Kidney epithelial cell (primary cell): ENCODE results near the gene TNFSF12. TPM values are rescaled to one million over a fixed set of nuclear protein-coding genes. Genes with fewer than 3 reads are reported as not detected.

Experiments used
- DNase-seq: peaks from one replicate; pipeline ENCODE4 v3.0.0-alpha.2; 2010; ENCODE audit warnings: low read depth
- H3K27me3 ChIP-seq: 2 replicates; pipeline ENCODE4 v1.6.0; 2011; ENCODE audit warnings: low read length; ENCODE audit not compliant: control insufficient read depth, insufficient read depth
- H3K36me3 ChIP-seq: 2 replicates; pipeline ENCODE4 v1.5.1; 2011; ENCODE audit warnings: low read length; ENCODE audit not compliant: control insufficient read depth, insufficient read depth
- H3K4me3 ChIP-seq: 2 replicates; pipeline ENCODE4 v1.5.1; 2011; ENCODE audit warnings: low read depth, mild to moderate bottlenecking, control low read depth, low read length
- total RNA-seq: library from RNA; depleted of rRNA; stranded (reverse); fragments of >200 nt; gene quantifications from 2 replicates; pipeline ENCODE4 v1.2.3, GENCODE V29; 2015
- TF ChIP-seq, protein P1 (sequence below): IDR thresholded peaks from 2 replicates; pipeline ENCODE4 v1.5.1; 2011; ENCODE audit warnings: mild to moderate bottlenecking, moderate library complexity, low read length, control low read depth, inconsistent platforms; ENCODE audit not compliant: insufficient read depth, poor library complexity, severe bottlenecking

Gene TNFSF12, protein sequence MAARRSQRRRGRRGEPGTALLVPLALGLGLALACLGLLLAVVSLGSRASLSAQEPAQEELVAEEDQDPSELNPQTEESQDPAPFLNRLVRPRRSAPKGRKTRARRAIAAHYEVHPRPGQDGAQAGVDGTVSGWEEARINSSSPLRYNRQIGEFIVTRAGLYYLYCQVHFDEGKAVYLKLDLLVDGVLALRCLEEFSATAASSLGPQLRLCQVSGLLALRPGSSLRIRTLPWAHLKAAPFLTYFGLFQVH
- 9.0 and 9.4 TPM in 2 replicates for total RNA-seq

DNA sequence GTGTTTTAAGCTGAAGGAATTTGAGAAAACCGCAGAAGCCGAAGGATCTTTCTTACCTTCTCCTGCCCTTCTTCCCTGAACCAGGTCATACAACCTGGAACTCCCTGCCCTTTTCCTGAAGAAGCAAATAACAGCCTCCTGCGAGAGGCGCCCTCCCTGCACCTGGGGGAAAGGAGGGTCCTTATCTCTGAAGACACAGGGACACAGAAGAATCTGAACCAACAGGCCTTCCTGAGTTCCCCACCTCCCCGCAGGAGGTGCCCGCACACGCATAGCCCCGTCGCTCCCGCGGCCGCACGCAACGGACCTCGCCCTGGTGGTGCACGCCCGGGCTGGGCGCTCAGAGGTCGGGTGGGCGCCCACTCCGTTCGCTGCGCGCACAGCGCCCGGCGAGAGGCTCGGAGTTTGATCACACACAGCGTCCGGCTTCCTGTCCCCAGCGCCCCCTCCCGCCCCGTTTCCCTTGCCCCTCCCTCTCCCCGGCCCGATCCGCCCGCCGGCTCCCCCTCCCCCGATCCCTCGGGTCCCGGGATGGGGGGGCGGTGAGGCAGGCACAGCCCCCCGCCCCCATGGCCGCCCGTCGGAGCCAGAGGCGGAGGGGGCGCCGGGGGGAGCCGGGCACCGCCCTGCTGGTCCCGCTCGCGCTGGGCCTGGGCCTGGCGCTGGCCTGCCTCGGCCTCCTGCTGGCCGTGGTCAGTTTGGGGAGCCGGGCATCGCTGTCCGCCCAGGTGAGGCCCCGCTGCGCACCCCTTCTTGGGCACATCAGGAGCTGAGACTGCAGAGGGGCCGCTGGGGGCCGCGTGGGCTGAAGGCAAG lies at the start of gene TNFSF12:
Gene TNFSF12, plus strand, starts transcription at position 474 of the 816 bp plus-strand sequence. Its CDS starts 96 bp downstream, at position 570.
- H3K36me3 ChIP-seq: no peaks in the 10 kb centered on the region
- H3K27me3 ChIP-seq: no peaks in the 10 kb centered on the region
- TF ChIP-seq, protein P1, sequence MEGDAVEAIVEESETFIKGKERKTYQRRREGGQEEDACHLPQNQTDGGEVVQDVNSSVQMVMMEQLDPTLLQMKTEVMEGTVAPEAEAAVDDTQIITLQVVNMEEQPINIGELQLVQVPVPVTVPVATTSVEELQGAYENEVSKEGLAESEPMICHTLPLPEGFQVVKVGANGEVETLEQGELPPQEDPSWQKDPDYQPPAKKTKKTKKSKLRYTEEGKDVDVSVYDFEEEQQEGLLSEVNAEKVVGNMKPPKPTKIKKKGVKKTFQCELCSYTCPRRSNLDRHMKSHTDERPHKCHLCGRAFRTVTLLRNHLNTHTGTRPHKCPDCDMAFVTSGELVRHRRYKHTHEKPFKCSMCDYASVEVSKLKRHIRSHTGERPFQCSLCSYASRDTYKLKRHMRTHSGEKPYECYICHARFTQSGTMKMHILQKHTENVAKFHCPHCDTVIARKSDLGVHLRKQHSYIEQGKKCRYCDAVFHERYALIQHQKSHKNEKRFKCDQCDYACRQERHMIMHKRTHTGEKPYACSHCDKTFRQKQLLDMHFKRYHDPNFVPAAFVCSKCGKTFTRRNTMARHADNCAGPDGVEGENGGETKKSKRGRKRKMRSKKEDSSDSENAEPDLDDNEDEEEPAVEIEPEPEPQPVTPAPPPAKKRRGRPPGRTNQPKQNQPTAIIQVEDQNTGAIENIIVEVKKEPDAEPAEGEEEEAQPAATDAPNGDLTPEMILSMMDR: no peak
- H3K4me3 ChIP-seq: peak within 1 kb of the TSS; percentile 54
- DNase-seq: no peak

DNA sequence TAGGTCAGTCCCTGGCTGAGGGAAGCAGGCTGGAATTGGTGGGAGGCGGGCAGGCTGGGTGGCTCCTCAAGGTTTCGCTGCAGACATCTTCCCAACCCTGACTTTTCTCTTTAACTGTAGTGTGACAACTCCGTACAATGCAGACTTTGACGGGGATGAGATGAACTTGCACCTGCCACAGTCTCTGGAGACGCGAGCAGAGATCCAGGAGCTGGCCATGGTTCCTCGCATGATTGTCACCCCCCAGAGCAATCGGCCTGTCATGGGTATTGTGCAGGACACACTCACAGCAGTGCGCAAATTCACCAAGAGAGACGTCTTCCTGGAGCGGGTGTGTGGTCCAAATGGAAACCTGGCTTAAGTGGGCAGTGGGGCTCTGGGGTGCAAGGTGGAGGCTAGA lies 49.7 kb upstream of the TNFSF12 start:
- Histone ChIP-seq H3K4me3 (no peak overlapping the region), H3K27me3 (no peaks in the 10 kb centered on the region), H3K36me3 (peaks cover 18% of the 10 kb centered on the region)
- TF ChIP-seq, protein P1: no peak
- DNase-seq: no peak

DNA sequence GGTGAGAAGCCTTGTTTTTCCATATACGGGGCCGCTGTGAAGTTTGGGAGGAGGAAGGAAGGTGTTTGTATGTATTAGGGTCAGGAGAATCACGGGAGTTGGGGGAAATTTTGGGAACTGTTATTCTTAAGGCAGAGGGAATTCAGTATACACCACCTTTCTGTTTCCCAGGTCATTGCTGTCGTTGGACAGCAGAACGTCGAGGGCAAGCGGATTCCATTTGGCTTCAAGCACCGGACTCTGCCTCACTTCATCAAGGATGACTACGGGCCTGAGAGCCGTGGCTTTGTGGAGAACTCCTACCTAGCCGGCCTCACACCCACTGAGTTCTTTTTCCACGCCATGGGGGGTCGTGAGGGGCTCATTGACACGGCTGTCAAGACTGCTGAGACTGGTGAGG lies 47.1 kb upstream of the TNFSF12 start:
- TF ChIP-seq, protein P1: no peak
- Histone ChIP-seq H3K27me3 (no peaks in the 10 kb centered on the region), H3K36me3 (peaks cover 15% of the 10 kb centered on the region), H3K4me3 (no peak overlapping the region)
- no peak for DNase-seq

DNA sequence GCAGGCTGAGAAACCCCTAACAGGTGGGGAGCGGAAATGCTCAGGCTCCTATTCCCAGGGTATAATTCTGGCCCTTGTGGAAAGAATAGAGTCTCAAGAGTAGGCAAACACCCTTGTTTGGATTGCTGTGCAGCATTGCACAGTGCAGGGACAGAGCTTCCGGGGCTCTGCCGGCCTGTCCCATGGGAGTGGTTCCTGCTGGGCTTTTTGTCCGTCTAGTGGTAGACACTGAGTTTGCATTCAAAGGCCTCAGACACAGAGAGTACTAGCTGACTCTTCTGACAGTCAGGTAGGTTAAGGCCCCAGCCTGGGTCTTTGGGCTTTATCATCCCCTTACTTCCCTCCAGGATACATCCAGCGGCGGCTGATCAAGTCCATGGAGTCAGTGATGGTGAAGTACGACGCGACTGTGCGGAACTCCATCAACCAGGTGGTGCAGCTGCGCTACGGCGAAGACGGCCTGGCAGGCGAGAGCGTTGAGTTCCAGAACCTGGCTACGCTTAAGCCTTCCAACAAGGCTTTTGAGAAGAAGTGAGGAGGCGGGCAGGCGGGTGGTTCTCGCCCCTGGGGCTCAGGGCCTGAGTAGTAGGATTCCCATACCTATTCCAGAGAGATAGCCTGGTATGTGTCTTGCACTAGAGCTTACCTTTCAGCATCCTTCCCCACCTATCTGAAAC lies 46.5 kb upstream of the TNFSF12 start:
- TF ChIP-seq, protein P1: no peak
- Histone ChIP-seq H3K36me3 (peaks cover 14% of the 10 kb centered on the region), H3K4me3 (no peak overlapping the region), H3K27me3 (no peaks in the 10 kb centered on the region)
- no peak for DNase-seq

DNA sequence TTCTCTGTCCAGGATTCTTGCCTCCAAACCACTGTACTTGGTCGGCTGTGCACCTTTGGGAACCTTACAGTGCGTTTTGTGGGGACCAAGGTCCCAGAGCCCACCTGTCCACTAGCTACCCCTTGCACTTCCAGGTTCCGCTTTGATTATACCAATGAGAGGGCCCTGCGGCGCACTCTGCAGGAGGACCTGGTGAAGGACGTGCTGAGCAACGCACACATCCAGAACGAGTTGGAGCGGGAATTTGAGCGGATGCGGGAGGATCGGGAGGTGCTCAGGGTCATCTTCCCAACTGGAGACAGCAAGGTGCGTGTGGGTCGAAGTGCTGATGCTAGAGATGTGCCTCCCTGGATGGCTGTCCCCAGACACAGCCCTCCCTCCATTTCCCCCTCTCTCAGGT lies 45.9 kb upstream of the TNFSF12 start:
- no peak for DNase-seq
- H3K36me3 ChIP-seq: peaks cover 11% of the 10 kb centered on the region
- no peaks in the 10 kb centered on the region for H3K27me3 ChIP-seq
- no peak overlapping the region for H3K4me3 ChIP-seq
- TF ChIP-seq, protein P1: peak; percentile 27
